Stimulated activated CD4-positive, alpha-beta T cell treated with anti-CD3 and anti-CD28 coated beads, Interleukin-4, amount 100 ng/mL, for 24 hours (primary cell): ENCODE data around the gene KIF13A.
"Not testable (repeated sequence)": the region's sequence is repeated elsewhere in the genome, so short reads cannot be mapped to it uniquely, and the experiment has no call there.

Experiments used
- DNase-seq: peaks from one replicate; pipeline ENCODE4 v3.0.0-alpha.2; 2020

Gene KIF13A

DNA sequence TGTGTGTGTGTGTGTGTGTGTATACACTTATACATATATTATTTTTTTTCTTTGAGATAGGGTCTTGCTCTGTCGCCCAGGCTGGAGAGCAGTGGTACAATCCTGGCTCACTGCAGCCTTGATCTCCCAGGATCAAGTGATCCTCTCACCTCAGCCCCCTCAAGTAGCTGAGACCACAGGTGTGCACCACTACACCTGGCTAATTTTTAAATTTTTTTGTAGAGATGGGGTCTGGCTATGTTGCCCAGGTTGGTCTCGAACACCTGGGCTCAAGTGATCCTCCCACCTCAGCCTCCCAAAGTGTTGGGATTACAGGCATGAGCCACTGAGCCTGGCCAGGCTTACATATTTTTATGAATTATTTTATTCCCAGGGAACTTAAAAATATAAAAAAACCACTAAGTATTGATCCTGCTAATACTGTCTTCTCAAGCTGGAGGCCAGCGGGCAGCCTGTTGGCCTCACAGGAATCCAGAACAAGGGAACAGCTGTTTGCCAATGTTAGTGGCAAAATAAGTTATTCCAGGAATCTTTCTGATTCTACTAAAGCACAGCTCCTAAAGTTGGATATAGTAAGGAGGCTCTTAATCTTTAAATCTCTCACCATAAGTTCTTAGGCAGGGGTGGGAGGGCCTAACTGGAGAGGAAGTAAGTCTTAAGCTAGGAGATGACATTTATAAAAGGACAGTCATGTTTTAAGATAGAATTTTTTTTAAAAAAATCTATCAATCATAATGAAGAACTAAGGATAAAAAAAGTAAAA lies 145.2 kb downstream of the KIF13A start:
- DNase-seq: no peak

- no peak for DNase-seq
Observed at GRCh38 chr6:17839513-17840223, 147.8 kb downstream of the KIF13A start.

DNA sequence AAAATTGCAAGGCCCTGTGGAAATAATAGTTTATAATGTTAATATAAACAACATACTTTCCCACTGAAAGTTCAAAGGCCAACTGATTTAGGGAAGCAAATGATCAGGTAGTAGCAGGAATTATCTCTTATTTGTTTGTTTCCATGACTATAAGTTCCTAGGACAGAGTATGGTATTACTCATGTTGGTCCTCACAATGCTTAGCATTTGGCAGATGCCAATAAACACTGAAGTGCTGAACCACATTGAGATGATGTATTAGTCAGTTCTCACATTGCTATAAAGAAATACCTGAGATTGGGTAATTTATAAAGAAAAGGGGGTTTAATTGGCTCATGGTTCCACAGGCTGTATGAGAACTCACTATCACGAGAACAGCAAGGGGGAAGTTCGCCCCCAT lies 151.1 kb downstream of the KIF13A start:
- DNase-seq: no peak

DNA sequence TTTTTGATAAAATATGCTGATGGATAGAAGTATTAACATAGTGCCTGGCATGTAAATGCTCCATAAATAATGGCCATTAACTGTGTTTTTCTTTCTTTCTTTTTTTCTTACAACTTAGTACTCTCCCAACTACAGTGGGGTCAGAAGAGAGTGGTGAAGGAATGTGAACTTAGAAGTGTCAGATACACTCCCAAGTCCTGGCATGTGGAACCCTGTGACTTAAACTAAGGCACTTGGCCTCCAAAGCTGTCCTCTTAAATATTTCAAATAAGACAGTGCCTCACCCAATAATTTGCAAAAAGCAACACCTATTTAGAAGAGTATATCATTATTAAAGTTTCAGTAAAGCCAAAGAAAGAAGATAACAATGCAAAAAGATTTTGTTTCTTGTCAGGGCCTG lies 151.7 kb downstream of the KIF13A start:
- no peak for DNase-seq

DNA sequence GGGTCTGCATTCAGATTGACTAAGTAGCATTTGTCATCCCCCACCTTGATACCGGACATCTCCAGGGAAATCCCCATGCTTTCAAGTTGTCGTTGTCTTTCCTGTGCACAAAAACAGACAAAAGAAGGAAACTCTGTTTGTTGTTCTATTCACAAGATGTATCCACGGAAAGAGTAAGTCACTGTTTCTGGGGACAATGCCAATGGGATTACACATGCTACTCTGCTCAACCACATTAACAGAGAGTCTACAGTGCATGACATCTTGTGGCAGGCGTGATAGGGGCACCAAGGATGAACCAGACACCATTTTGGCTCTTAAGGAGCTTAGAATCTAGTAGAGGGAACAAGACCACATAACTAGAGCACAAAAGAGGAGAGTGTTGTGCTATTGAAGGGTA lies 156.3 kb downstream of the KIF13A start:
- DNase-seq: no peak

DNA sequence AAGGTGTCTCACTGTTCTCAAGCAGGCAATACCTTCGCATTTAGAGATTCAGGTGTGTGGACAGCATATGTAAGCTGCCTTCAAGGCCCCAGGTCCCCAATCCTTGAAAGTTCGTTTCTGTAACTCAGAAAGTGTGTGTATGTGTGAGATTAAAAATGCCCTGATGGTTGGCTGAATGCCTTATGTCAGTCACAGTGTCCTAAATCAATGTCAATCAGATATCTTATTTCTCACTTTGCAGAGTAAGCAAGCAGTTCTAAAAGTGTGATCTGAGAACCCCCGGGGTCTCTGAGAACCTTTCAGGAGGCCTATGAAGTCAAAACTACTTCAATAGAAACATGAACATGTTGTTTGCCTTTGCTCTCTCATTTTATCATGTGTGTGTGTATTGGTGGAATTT lies 157.5 kb downstream of the KIF13A start:
- no peak for DNase-seq

- DNase-seq: no peak
Observed at GRCh38 chr6:17828149-17828548, 159.3 kb downstream of the KIF13A start.

- no peak for DNase-seq
Observed at GRCh38 chr6:17826301-17826700, 161.1 kb downstream of the KIF13A start.

- DNase-seq: no peak
Observed at GRCh38 chr6:17820055-17820454, 167.4 kb downstream of the KIF13A start.

DNA sequence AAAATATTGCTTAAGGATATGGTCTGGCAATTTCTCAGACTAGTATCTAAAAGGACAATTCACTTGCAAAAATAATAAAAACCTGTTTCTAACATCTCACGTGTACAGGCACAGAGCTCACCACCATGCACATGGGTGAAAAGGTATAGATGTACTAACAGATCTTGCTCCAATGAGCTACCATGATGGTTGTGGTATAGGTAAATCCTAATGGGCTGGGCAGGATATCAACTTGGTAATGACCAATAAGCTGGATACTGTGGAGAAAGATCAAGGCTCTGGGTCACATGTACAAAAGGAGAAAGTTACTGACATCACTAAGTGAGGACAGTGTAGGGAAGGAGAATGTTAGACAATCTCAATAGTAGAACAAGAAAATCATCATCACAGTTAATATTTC lies 169.7 kb downstream of the KIF13A start:
- no peak for DNase-seq

DNA sequence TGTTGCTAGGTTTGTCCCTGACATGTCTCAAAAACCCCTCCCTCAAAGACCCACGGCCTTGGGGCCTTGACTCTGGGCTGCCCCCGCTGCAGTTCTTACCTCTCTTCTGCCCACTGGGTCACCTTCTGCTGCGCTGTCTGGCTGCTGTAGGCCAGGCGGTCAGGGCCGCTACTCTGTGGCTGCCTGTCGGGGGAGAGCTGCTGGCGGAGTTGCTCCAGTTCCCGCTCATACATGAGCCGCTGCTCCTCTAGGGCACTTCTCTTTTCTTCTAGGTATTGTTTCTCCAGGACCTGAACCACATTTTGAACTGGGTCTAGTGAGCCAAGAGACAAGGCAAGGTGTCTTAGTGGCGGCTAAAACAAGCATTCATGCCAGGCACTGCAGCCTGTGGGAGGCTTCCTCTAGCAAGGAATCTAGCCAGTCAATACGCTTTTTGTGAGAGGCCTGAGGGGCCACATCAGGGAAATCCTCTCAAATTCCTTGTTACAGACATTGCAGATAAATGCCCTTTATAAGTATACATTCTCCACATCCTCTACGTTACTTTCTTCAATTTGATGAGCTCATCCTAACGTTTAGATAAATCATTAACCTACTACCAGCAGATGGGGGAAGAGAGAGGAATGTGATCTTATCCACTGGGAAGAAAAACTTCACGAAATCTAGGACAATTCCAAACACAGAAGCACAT lies 170.4 kb downstream of the KIF13A start:
- no peak for DNase-seq

- DNase-seq: no peak
Observed at GRCh38 chr6:17813542-17813941, 173.9 kb downstream of the KIF13A start.

GRCh38 chr6:17812311-17812710 lies 175.1 kb downstream of the KIF13A start:
- no peak for DNase-seq

- DNase-seq: no peak
Observed at GRCh38 chr6:17808609-17809008, 178.8 kb downstream of the KIF13A start.

GRCh38 chr6:17807431-17807830 lies 180.0 kb downstream of the KIF13A start:
- DNase-seq: not testable (repeated sequence)

DNA sequence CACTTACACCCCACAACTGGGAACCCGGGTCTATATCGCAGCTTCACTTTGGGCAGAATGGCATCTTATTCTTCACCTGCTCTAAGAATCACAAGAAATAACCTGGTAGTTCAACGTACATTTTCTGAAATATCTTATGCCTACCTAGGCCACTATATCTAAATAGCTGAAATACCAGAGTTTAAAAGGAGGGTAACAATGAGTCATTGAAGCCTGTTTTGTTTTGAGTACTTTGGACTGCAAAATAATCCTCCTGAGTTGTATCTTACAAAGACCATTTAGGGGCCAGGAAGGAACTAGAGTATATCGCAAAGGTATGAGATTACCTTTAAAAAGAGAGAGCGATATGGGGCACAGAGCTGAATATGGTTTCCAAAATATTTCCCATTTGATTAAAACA lies 184.0 kb downstream of the KIF13A start:
- DNase-seq: no peak

- no peak for DNase-seq
Observed at GRCh38 chr6:17798477-17799154, 188.8 kb downstream of the KIF13A start.

GRCh38 chr6:17790489-17790888 lies 196.9 kb downstream of the KIF13A start:
- DNase-seq: no peak

DNA sequence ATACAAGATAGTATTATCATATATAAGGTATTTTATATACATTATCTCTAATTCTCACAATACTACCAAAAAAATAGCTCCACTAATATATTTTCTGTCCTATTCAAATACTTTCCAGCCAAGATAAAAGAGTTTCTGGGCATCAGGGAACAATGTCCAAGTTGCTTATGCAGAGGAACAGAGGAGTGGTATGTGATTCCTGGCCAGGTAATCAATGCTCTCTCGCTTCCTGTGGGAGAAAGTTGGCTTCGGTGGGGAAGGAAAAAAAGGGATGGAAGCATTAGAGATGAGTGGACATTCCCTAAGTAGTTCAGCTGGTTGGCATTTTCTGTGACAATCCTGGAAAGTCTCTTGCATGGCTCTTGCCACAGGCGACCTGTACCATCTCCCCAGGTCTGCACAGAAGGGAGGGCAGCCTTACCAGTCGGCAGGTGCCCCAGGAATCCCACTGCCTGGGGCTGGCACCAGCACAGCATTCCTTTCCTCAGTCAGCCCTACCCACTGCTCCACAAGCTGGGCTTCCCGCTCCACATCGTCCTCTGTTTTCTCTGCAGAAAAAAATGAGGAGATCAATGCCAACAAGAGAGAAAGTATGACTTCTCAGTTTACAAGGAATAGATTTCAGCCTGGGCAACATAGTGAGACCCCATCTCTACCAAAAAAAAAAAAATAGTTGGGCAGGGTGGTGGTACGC lies 202.2 kb downstream of the KIF13A start:
- no peak for DNase-seq

- DNase-seq: no peak
Observed at GRCh38 chr6:17780061-17780460, 207.4 kb downstream of the KIF13A start.

GRCh38 chr6:17771609-17772008 lies 215.8 kb downstream of the KIF13A start:
- DNase-seq: no peak

GRCh38 chr6:17768881-17769280 lies 218.6 kb downstream of the KIF13A start:
- DNase-seq: no peak

GRCh38 chr6:17768388-17768787 lies 219.0 kb downstream of the KIF13A start:
- DNase-seq: no peak
